Mesothelial cell of epicardium (in vitro differentiated cells): ENCODE data around the gene TNPO3. TPM values are rescaled to one million over a fixed set of nuclear protein-coding genes. Genes with fewer than 3 reads are reported as not detected.
A peak's percentile ranks its signal among the peaks of the same experiment; 100 is the strongest.
"Not testable (repeated sequence)": the region's sequence is repeated elsewhere in the genome, so short reads cannot be mapped to it uniquely, and the experiment has no call there.

Experiments
- DNase-seq, 2 experiments: peaks; one replicate each; pipeline ENCODE4 v3.0.0; 2021; ENCODE audit warnings: low spot score in 2 of 2; ENCODE audit not compliant: unreplicated experiment in 2 of 2
- H3K27ac Mint-ChIP-seq: 2 replicates; pipeline ENCODE4 v1.8.0; 2021; ENCODE audit warnings: mixed read lengths
- H3K27me3 Mint-ChIP-seq: 2 replicates; pipeline ENCODE4 v1.8.0; 2021; ENCODE audit warnings: low read depth, mixed read lengths
- H3K36me3 Mint-ChIP-seq: 2 replicates; pipeline ENCODE4 v1.8.0; 2021; ENCODE audit warnings: mixed read lengths
- H3K4me1 Mint-ChIP-seq: 2 replicates; pipeline ENCODE4 v1.8.0; 2021; ENCODE audit warnings: mixed read lengths
- H3K4me3 Mint-ChIP-seq: 2 replicates; pipeline ENCODE4 v1.8.0; 2021; ENCODE audit warnings: mild to moderate bottlenecking, moderate library complexity, mixed read lengths
- H3K9me3 Mint-ChIP-seq: 2 replicates; pipeline ENCODE4 v1.8.0; 2021; ENCODE audit warnings: mixed read lengths
- CTCF ChIP-seq: fragments of 200-600 bp; sonication (generic); IDR thresholded peaks from one replicate; pipeline ENCODE4 v1.5.0; 2021; ENCODE audit warnings: antibody characterized with exemption; ENCODE audit not compliant: unreplicated experiment
- total RNA-seq: library from RNA; stranded (reverse); gene quantifications from 3 replicates; pipeline ENCODE4 v1.2.1, GENCODE V29; 2021

TNPO3 gene
- total RNA-seq, 1 donor from 2014 or later: 40.2 TPM

- Mint-ChIP-seq H3K36me3 (no peaks in the 10 kb centered on the region), H3K27ac (no peak overlapping the region), H3K27me3 (peaks cover 70% of the 10 kb centered on the region), H3K4me1 (peaks cover 19% of the 10 kb centered on the region), H3K4me3 (no peak overlapping the region), H3K9me3 (no peaks in the 10 kb centered on the region)
- TF ChIP-seq CTCF: no peak
- no peak for DNase-seq
Observed at GRCh38 chr7:128914566-128915151, 140.3 kb downstream of the TNPO3 start.

- H3K4me3 Mint-ChIP-seq: no peak overlapping the region
- peaks cover 70% of the 10 kb centered on the region for H3K27me3 Mint-ChIP-seq
- TF ChIP-seq CTCF: no peak
- no peak overlapping the region for H3K27ac Mint-ChIP-seq
- H3K36me3 Mint-ChIP-seq: no peaks in the 10 kb centered on the region
- H3K4me1 Mint-ChIP-seq: peaks cover 24% of the 10 kb centered on the region
- no peaks in the 10 kb centered on the region for H3K9me3 Mint-ChIP-seq
- no peak for DNase-seq
Observed at GRCh38 chr7:128913870-128914565, 140.9 kb downstream of the TNPO3 start.

- not testable (repeated sequence) for H3K27ac Mint-ChIP-seq
Observed at GRCh38 chr7:128912709-128913495, 142.0 kb downstream of the TNPO3 start.

GRCh38 chr7:128912281-128912680, 142.6 kb downstream of the TNPO3 start:
- H3K4me1 Mint-ChIP-seq: peaks cover 25% of the 10 kb centered on the region
- H3K36me3 Mint-ChIP-seq: no peaks in the 10 kb centered on the region
- peaks cover 66% of the 10 kb centered on the region for H3K27me3 Mint-ChIP-seq
- no peak for DNase-seq
- H3K27ac Mint-ChIP-seq: peak overlapping the region; percentile 95
- no peak for TF ChIP-seq CTCF
- no peak overlapping the region for H3K4me3 Mint-ChIP-seq
- H3K9me3 Mint-ChIP-seq: no peaks in the 10 kb centered on the region

More at GRCh38 chr7:128912709-128913495, 142.0 kb downstream of the TNPO3 start:
- DNase-seq, H3K36me3 Mint-ChIP-seq, H3K4me3 Mint-ChIP-seq, H3K9me3 Mint-ChIP-seq: not testable (repeated sequence)
- Mint-ChIP-seq H3K27me3 (peaks cover 67% of the 10 kb centered on the region), H3K4me1 (peaks cover 25% of the 10 kb centered on the region)

GRCh38 chr7:128911423-128912031, 143.4 kb downstream of the TNPO3 start:
- Mint-ChIP-seq H3K27ac (peak overlapping the region; percentile 95), H3K4me1 (peaks cover 25% of the 10 kb centered on the region), H3K36me3 (no peaks in the 10 kb centered on the region), H3K9me3 (no peaks in the 10 kb centered on the region), H3K4me3 (peak overlapping the region; percentile 79), H3K27me3 (peaks cover 58% of the 10 kb centered on the region)
- DNase-seq: no peak
- no peak for TF ChIP-seq CTCF
